Kasumi-1 (cell line): Measurements from ENCODE around the gene CRLF1.
A peak's percentile ranks its signal among the peaks of the same experiment; 100 is the strongest.

ENCODE experiments used
- DNase-seq, 2 experiments: peaks; one replicate each; lab custom pipeline; 2025; lab: John Stamatoyannopoulos, UW

Gene CRLF1

GRCh38 chr19:18557411-18558201, 49.0 kb downstream of the CRLF1 start, which contains the start of gene KXD1:
Gene KXD1, plus strand, starts transcription at chr19:18557870. Its CDS starts 4,187 bp downstream, at chr19:18562057.
- DNase-seq, result peak; percentile 98 to 99

- DNase-seq, result no peak
These were observed 55.0 kb downstream of the CRLF1 start for GRCh38 chr19:18551631-18552030.

GRCh38 chr19:18543814-18544475, 62.7 kb downstream of the CRLF1 start:
- DNase-seq, result peak; percentile 92 to 93
